Measurements from ENCODE around the gene KCTD2.

KCTD2 gene

GRCh38 chr17:75103601-75104554 is 56.9 kb downstream of the KCTD2 start:
- no peak for DNase-seq

- no peak for DNase-seq
These were observed 58.4 kb downstream of the KCTD2 start for GRCh38 chr17:75105126-75106080.

GRCh38 chr17:75108193-75108592 is 61.2 kb downstream of the KCTD2 start:
- DNase-seq = no peak

GRCh38 chr17:75109046-75109406 is 62.0 kb downstream of the KCTD2 start:
- DNase-seq = no peak

GRCh38 chr17:75109407-75110233 is 62.6 kb downstream of the KCTD2 start, which contains the start of gene ARMC7:
ARMC7 (plus strand) TSS chr17:75109969; CDS start chr17:75110289, 320 bp downstream.
- DNase-seq = peak; percentile 80

GRCh38 chr17:75110234-75110937 is 63.4 kb downstream of the KCTD2 start:
- DNase-seq = no peak

- DNase-seq = no peak
These were observed 64.8 kb downstream of the KCTD2 start for GRCh38 chr17:75111777-75112335.

GRCh38 chr17:75113798-75114551 is 67.0 kb downstream of the KCTD2 start:
- DNase-seq = peak; percentile 58

- DNase-seq = no peak
These were observed 67.7 kb downstream of the KCTD2 start for GRCh38 chr17:75114552-75115314.
